GM12878 (cell line): Measurements from ENCODE around the gene ERMN. TPM values are rescaled to one million over a fixed set of nuclear protein-coding genes. Genes with fewer than 3 reads are reported as not detected.

Experiments
- ATAC-seq: fragments of 200-7000 bp; cut with Tn5 transposase; 3 replicates; pipeline ENCODE4 v1.9.1; 2020; ENCODE audit warnings: mild to moderate bottlenecking, moderate library complexity
- BruUV-seq: library from RNA; stranded (reverse); fragments of 400-500 nt; replicated peaks from 2 replicates; lab custom pipeline; 2021; lab: Mats Ljungman, UMichigan
- CTCF ChIA-PET: fragments of 300-600 bp; sonication (Branson Sonifier 250); formaldehyde crosslinking; extraction: SDS; loops from one replicate; lab custom pipeline; 2021; ENCODE audit warnings: inconsistent platforms; lab: Yijun Ruan, JAX
- POLR2A ChIA-PET: fragments of 350-600 bp; formaldehyde crosslinking; extraction: SDS; loops from one replicate; lab custom pipeline; 2021; ENCODE audit warnings: inconsistent platforms; lab: Charles Lee
- RAD21 ChIA-PET: fragments of 300-600 bp; sonication (Branson Sonifier 250); formaldehyde crosslinking; loops from one replicate; lab custom pipeline; 2023; ENCODE audit warnings: antibody characterized with exemption; ENCODE audit not compliant: unreplicated experiment; lab: Charles Lee
- SMC1A ChIA-PET: fragments of 300-600 bp; sonication (Branson Sonifier 250); formaldehyde crosslinking; loops from one replicate; lab custom pipeline; 2023; ENCODE audit not compliant: unreplicated experiment, uncharacterized antibody; lab: Charles Lee
- DNase-seq: peaks from one replicate; pipeline ENCODE4 v3.0.0-alpha.2; 2011; ENCODE audit warnings: low read depth, low spot score
- FAIRE-seq: peaks from 3 replicates; lab custom pipeline; 2011; peaks lifted over from hg19 to GRCh38; lab: Jason Lieb, UNC
- H2AFZ ChIP-seq: 2 replicates; pipeline ENCODE4 v1.6.0; 2011; ENCODE audit warnings: low read depth, low read length, control low read depth; ENCODE audit not compliant: control insufficient read depth
- H3K27ac ChIP-seq: 2 replicates; pipeline ENCODE4 v1.5.1; 2011; ENCODE audit warnings: control low read depth; ENCODE audit not compliant: control insufficient read depth, insufficient read depth
- H3K27me3 ChIP-seq, 2 experiments: replicated peaks in 1 of 2; 2 replicates each; pipeline versions ENCODE4 v1.6.0 to v1.6.1; 2011; ENCODE audit warnings: low read length in 1 of 2; ENCODE audit not compliant: control insufficient read depth in 2 of 2, insufficient read depth in 2 of 2
- H3K36me3 ChIP-seq, 2 experiments: 2 replicates each; pipeline ENCODE4 v1.5.1; 2011; ENCODE audit warnings: low read length in 1 of 2; ENCODE audit not compliant: control insufficient read depth in 2 of 2, insufficient read depth in 2 of 2
- H3K4me1 ChIP-seq: 2 replicates; pipeline ENCODE4 v1.6.1; 2011; ENCODE audit warnings: mild to moderate bottlenecking, low read length, moderate library complexity, mixed read lengths; ENCODE audit not compliant: control insufficient read depth, insufficient read depth
- H3K4me2 ChIP-seq: 2 replicates; pipeline ENCODE4 v1.6.0; 2011; ENCODE audit warnings: control low read depth; ENCODE audit not compliant: control insufficient read depth, insufficient read depth
- H3K4me3 ChIP-seq: fragments of 200-600 bp; sonication (generic); 2 replicates; pipeline ENCODE4 v1.5.1; 2016
- H3K79me2 ChIP-seq: 2 replicates; pipeline ENCODE4 v1.6.0; 2011; ENCODE audit warnings: low read length; ENCODE audit not compliant: control insufficient read depth, insufficient read depth
- H3K9ac ChIP-seq: 2 replicates; pipeline ENCODE4 v1.8.0; 2011; ENCODE audit warnings: low read length, control low read depth, mixed read lengths; ENCODE audit not compliant: control insufficient read depth, insufficient read depth
- H3K9me3 ChIP-seq: replicated peaks from 3 replicates; pipeline ENCODE4 v1.5.1; 2011; ENCODE audit warnings: mild to moderate bottlenecking, low read length; ENCODE audit not compliant: control insufficient read depth, insufficient read depth
- H4K20me1 ChIP-seq: 2 replicates; pipeline ENCODE4 v1.6.0; 2011; ENCODE audit not compliant: control insufficient read depth, insufficient read depth
- BRCA1 ChIP-seq: IDR thresholded peaks from 2 replicates; pipeline ENCODE4 v1.6.1; 2011; ENCODE audit warnings: low read depth, low read length, improper control_type of control experiment
- CREM ChIP-seq: IDR thresholded peaks from 2 replicates; pipeline ENCODE4 v1.6.1; 2014; ENCODE audit warnings: antibody characterized with exemption, low read depth
- EED ChIP-seq: sonication (generic); IDR thresholded peaks from 2 replicates; pipeline ENCODE4 v1.6.1; 2016; ENCODE audit warnings: antibody characterized with exemption, low read depth
- MXI1 ChIP-seq: fragments of 150-350 bp; IDR thresholded peaks from 2 replicates; pipeline ENCODE4 v1.6.1; 2011; ENCODE audit warnings: low read depth, mild to moderate bottlenecking, inconsistent platforms, low read length, improper control_type of control experiment
- RAD21 ChIP-seq: IDR thresholded peaks from 2 replicates; pipeline ENCODE4 v1.6.1; 2011; ENCODE audit warnings: mild to moderate bottlenecking, low read depth, low read length, moderate library complexity; ENCODE audit not compliant: insufficient read depth
- SREBF2 ChIP-seq: IDR thresholded peaks from 2 replicates; pipeline ENCODE4 v1.6.1; 2012; ENCODE audit warnings: mild to moderate bottlenecking, low read length
- TBL1XR1 ChIP-seq: IDR thresholded peaks from 2 replicates; pipeline ENCODE4 v1.6.1; 2012; ENCODE audit warnings: low read depth, low read length, improper control_type of control experiment
- YY1 ChIP-seq: IDR thresholded peaks from 2 replicates; pipeline ENCODE4 v1.6.1; 2011; ENCODE audit warnings: low read depth, mild to moderate bottlenecking, low read length
- WGBS: methylation state at CpG from one replicate; pipeline ENCODE4 v1.1.6; 2016; ENCODE audit warnings: low lambda C conversion rate; ENCODE audit not compliant: insufficient replicate concordance, insufficient coverage; ENCODE audit errors: missing lambda C conversion rate; 5-methylcytosine and 5-hydroxymethylcytosine counted together
- in situ Hi-C: fragments of 300-500 bp; cut with MboI; formaldehyde crosslinking; loops from 9 replicates; pipeline ENCODE4 v1.14.3; 2018; ENCODE audit warnings: mixed read lengths
- intact Hi-C: fragments of 100-400 bp; cut with micrococcal nuclease; formaldehyde crosslinking; loops from one replicate; pipeline ENCODE4 v1.14.2; 2022; ENCODE audit not compliant: unreplicated experiment
- polyA plus RNA-seq, 11 experiments: library from polyadenylated mRNA; depleted of rRNA in 4 of 11; unstranded in 6 of 11; stranded (reverse) in 5 of 11; fragments of >200 nt; fragmentation: Nextera tagmentation in 4 of 11; fragmentation: Illumina TruSeq in 1 of 11; extraction: Ambion mirVana in 4 of 11; extraction: Trizol in 1 of 11; gene quantifications; 1 replicate in 1 of 11; 2 replicates in 10 of 11; pipeline versions ENCODE4 v1.2.1 to v1.2.3, GENCODE V29; 2011 to 2016; ENCODE audit warnings: inconsistent platforms in 2 of 11, missing spikeins in 2 of 11, low read depth in 1 of 11
- total RNA-seq, 4 experiments: library from RNA; depleted of rRNA in 3 of 4; stranded (reverse); fragments of >200 nt in 3 of 4; fragmentation: Illumina TruSeq in 1 of 4; extraction: Trizol in 1 of 4; gene quantifications; 2 replicates each; pipeline versions ENCODE4 v1.2.1 to v1.2.3, GENCODE V29; 2013 to 2021
- TF ChIP-seq, protein P1 (sequence below): fragments of 450-650 bp; IDR thresholded peaks from 2 replicates; pipeline ENCODE4 v1.6.1; 2017; ENCODE audit warnings: mild to moderate bottlenecking
- TF ChIP-seq, protein P2 (sequence below): fragments of 450-650 bp; IDR thresholded peaks from 2 replicates; pipeline ENCODE4 v1.6.1; 2017; ENCODE audit warnings: low read depth, mild to moderate bottlenecking, moderate library complexity
- TF ChIP-seq, protein P3 (sequence below): IDR thresholded peaks from 2 replicates; pipeline ENCODE4 v1.6.1; 2011; ENCODE audit warnings: low read depth, low read length, improper control_type of control experiment, borderline replicate concordance

The ERMN gene
- total and polyA plus RNA-seq, 10 of the 15 experiments (the other 5 are each of a cell fraction or from before 2014, with no cell fraction given) = 0.26 to 5.3 (median 1.5) TPM

DNA sequence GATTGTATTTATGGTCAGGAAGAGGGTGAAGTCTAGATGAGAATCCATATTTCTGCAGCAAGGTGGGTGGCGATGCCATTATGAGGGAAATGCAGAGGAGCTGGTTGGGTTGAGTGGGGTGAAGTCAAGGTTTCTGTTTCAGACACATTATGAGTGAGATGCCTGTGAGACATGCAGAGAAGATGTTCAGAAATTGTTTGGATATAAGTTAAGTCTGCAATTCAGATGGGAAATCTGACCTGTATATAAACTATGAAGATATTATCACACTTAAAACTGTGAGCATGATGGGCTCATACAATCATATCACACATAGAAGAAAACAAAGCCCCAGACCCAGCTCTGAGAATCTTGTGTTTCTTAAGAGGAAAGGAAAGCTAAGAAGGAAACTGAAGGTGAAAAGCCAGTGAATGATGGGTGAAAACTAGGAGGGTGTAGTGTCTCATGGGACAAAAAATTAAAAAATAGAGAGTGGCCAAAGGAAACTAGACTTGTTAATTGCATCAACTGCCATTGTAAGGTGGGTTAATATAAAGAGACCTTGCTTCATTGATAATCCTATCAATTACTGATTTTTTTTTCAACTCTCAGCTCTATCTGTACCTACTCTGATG is 53.9 kb downstream of the ERMN start:
- Histone ChIP-seq H3K4me2 (0 out of 2 replicates have a peak overlapping the region, but pooled peaks have one; percentile 17), H3K9me3 (no peaks in the 10 kb centered on the region), H3K9ac (no peak overlapping the region), H3K36me3 (no peaks in the 10 kb centered on the region), H2AFZ (no peak overlapping the region), H3K79me2 (no peaks in the 10 kb centered on the region), H3K4me1 (no peaks in the 10 kb centered on the region), H3K27me3 (no peaks in the 10 kb centered on the region), H3K4me3 (no peak overlapping the region), H4K20me1 (no peaks in the 10 kb centered on the region), H3K27ac (no peak overlapping the region)
- intact Hi-C loops (no loop called here), in situ Hi-C loops (no loop called here)
- DNase-seq = no peak
- POLR2A ChIA-PET = interaction anchor here (0.7 to 1.1 kb wide), 2 partner anchors 9 to 56 kb away, joined by 3 read pairs; no protein-coding TSS in a partner anchor
- TF ChIP-seq BRCA1 (no peak), TBL1XR1 (no peak), YY1 (no peak), RAD21 (no peak), SREBF2 (no peak), EED (no peak), CREM (no peak), MXI1 (no peak)
- TF ChIP-seq, protein P1, sequence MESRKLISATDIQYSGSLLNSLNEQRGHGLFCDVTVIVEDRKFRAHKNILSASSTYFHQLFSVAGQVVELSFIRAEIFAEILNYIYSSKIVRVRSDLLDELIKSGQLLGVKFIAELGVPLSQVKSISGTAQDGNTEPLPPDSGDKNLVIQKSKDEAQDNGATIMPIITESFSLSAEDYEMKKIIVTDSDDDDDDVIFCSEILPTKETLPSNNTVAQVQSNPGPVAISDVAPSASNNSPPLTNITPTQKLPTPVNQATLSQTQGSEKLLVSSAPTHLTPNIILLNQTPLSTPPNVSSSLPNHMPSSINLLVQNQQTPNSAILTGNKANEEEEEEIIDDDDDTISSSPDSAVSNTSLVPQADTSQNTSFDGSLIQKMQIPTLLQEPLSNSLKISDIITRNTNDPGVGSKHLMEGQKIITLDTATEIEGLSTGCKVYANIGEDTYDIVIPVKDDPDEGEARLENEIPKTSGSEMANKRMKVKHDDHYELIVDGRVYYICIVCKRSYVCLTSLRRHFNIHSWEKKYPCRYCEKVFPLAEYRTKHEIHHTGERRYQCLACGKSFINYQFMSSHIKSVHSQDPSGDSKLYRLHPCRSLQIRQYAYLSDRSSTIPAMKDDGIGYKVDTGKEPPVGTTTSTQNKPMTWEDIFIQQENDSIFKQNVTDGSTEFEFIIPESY = no peak
- TF ChIP-seq, protein P2, sequence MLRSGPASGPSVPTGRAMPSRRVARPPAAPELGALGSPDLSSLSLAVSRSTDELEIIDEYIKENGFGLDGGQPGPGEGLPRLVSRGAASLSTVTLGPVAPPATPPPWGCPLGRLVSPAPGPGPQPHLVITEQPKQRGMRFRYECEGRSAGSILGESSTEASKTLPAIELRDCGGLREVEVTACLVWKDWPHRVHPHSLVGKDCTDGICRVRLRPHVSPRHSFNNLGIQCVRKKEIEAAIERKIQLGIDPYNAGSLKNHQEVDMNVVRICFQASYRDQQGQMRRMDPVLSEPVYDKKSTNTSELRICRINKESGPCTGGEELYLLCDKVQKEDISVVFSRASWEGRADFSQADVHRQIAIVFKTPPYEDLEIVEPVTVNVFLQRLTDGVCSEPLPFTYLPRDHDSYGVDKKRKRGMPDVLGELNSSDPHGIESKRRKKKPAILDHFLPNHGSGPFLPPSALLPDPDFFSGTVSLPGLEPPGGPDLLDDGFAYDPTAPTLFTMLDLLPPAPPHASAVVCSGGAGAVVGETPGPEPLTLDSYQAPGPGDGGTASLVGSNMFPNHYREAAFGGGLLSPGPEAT = no peak
- TF ChIP-seq, protein P3, sequence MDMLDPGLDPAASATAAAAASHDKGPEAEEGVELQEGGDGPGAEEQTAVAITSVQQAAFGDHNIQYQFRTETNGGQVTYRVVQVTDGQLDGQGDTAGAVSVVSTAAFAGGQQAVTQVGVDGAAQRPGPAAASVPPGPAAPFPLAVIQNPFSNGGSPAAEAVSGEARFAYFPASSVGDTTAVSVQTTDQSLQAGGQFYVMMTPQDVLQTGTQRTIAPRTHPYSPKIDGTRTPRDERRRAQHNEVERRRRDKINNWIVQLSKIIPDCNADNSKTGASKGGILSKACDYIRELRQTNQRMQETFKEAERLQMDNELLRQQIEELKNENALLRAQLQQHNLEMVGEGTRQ = no peak
- BruUV-seq = no TSS peak
- ATAC-seq = peak; percentile 53
- RAD21 ChIA-PET = interaction anchor here (1.4 kb wide), 1 partner anchor 30 kb away, joined by 5 read pairs; no protein-coding TSS in a partner anchor
- SMC1A ChIA-PET = interaction anchor here (0.9 to 2.7 kb wide), 5 partner anchors 8 to 36 kb away, joined by 3 to 12 read pairs (median 5); no protein-coding TSS in a partner anchor
- 0% methylated on average over 1 of the region's 1 CpG for WGBS
- CTCF ChIA-PET = interaction anchor here (0.6 to 1.7 kb wide), 5 partner anchors 11 to 300 kb away, joined by 3 to 17 read pairs (median 4); no protein-coding TSS in a partner anchor
- no peak for FAIRE-seq
